HepG2 (cell line): ENCODE data around the gene CYP2J2. TPM values are rescaled to one million over a fixed set of nuclear protein-coding genes. Genes with fewer than 3 reads are reported as not detected.
"Not testable (repeated sequence)": the region's sequence is repeated elsewhere in the genome, so short reads cannot be mapped to it uniquely, and the experiment has no call there.

Source experiments
- ATAC-seq: fragments of 200-7000 bp; cut with Tn5 transposase; 3 replicates; pipeline ENCODE4 v1.9.1; 2020; ENCODE audit warnings: mild to moderate bottlenecking, moderate library complexity
- BruUV-seq: library from RNA; stranded (reverse); fragments of 400-500 nt; replicated peaks from 2 replicates; lab custom pipeline; 2021; lab: Mats Ljungman, UMichigan
- CTCF ChIA-PET: fragments of 300-600 bp; formaldehyde crosslinking; extraction: SDS; loops from one replicate; lab custom pipeline; 2021; ENCODE audit warnings: low total read pairs, inconsistent platforms, low intra/inter-chr PET ratio; lab: Yijun Ruan, JAX
- POLR2A ChIA-PET: fragments of 350-600 bp; sonication (Branson Sonifier 250); formaldehyde crosslinking; loops from one replicate; lab custom pipeline; 2020; ENCODE audit warnings: antibody characterized with exemption, inconsistent platforms; lab: Yijun Ruan, JAX
- DNase-seq: peaks from one replicate; pipeline ENCODE4 v3.0.0-alpha.2; 2015; ENCODE audit warnings: low spot score
- FAIRE-seq: peaks from 3 replicates; lab custom pipeline; 2011; peaks lifted over from hg19 to GRCh38; lab: Jason Lieb, UNC
- H2AFZ ChIP-seq: one replicate; pipeline ENCODE4 v1.6.1; 2011; ENCODE audit warnings: low read length, inconsistent platforms
- H3K27ac ChIP-seq: fragments of 300-600 bp; 3 replicates; pipeline ENCODE4 v1.8.0; 2011; ENCODE audit warnings: mixed run types, mild to moderate bottlenecking, mixed read lengths, low read length, inconsistent platforms; ENCODE audit not compliant: insufficient read depth; ENCODE audit errors: extremely low read length
- H3K27me3 ChIP-seq, 2 experiments: fragments of 200-600 bp in 1 of 2; 2 replicates in 1 of 2; 3 replicates in 1 of 2; pipeline versions ENCODE4 v1.6.0 to v1.8.0; 2011; ENCODE audit warnings: low read length in 2 of 2, mild to moderate bottlenecking in 2 of 2, moderate library complexity in 2 of 2, inconsistent platforms in 1 of 2; ENCODE audit not compliant: insufficient read depth in 2 of 2, control insufficient read depth in 1 of 2
- H3K36me3 ChIP-seq, 2 experiments: fragments of 200-600 bp in 1 of 2; replicated peaks in 1 of 2; 2 replicates in 1 of 2; 3 replicates in 1 of 2; pipeline versions ENCODE4 v1.5.1 to v1.8.0; 2011; ENCODE audit warnings: low read length in 2 of 2, inconsistent platforms in 1 of 2; ENCODE audit not compliant: insufficient read depth in 2 of 2, control insufficient read depth in 1 of 2
- H3K4me1 ChIP-seq: 2 replicates; pipeline ENCODE4 v1.5.1; 2012; ENCODE audit warnings: low read length, inconsistent platforms; ENCODE audit not compliant: insufficient read depth
- H3K4me2 ChIP-seq: 2 replicates; pipeline ENCODE4 v1.6.0; 2011; ENCODE audit warnings: low read depth, low read length, inconsistent platforms
- H3K4me3 ChIP-seq, 3 experiments: fragments of 200-600 bp in 1 of 3; sonication (generic), shearing (Covaris generic) in 1 of 3; replicated peaks in 1 of 3; 2 replicates each; pipeline ENCODE4 v1.5.1; 2011 to 2016; ENCODE audit warnings: low read length in 3 of 3, inconsistent platforms in 2 of 3, low read depth in 2 of 3, mild to moderate bottlenecking in 2 of 3, control low read depth in 1 of 3, mixed read lengths in 1 of 3; ENCODE audit not compliant: insufficient read depth in 1 of 3
- H3K79me2 ChIP-seq: one replicate; pipeline ENCODE4 v1.6.1; 2011; ENCODE audit warnings: low read length, inconsistent platforms; ENCODE audit not compliant: insufficient read depth
- H3K9ac ChIP-seq: 2 replicates; pipeline ENCODE4 v1.6.0; 2011; ENCODE audit warnings: mild to moderate bottlenecking, low read depth, low read length, inconsistent platforms; ENCODE audit not compliant: insufficient read depth
- H3K9me3 ChIP-seq: 2 replicates; pipeline ENCODE4 v1.5.1; 2012; ENCODE audit warnings: mild to moderate bottlenecking, low read length
- H4K20me1 ChIP-seq: 2 replicates; pipeline ENCODE4 v1.6.0; 2011; ENCODE audit warnings: inconsistent platforms, mild to moderate bottlenecking, low read length, moderate library complexity; ENCODE audit not compliant: insufficient read depth
- ATF7-NPFF ChIP-seq: sonication (generic); formaldehyde crosslinking; IDR thresholded peaks from 2 replicates; pipeline ENCODE4 v1.8.1; 2023; ENCODE audit warnings: mild to moderate bottlenecking, low read depth, missing genetic modification reagents, moderate library complexity
- GTF3A ChIP-seq: sonication (generic); formaldehyde crosslinking; conservative IDR thresholded peaks from 2 replicates; pipeline ENCODE4 v1.4.0; 2020; ENCODE audit warnings: mild to moderate bottlenecking, missing genetic modification reagents
- NCOA2 ChIP-seq: sonication (generic); formaldehyde crosslinking; IDR thresholded peaks from 2 replicates; pipeline ENCODE4 v1.8.0; 2022; ENCODE audit warnings: inconsistent platforms
- REPIN1 ChIP-seq: sonication (generic); formaldehyde crosslinking; IDR thresholded peaks from 2 replicates; pipeline ENCODE4 v1.8.0; 2022; ENCODE audit warnings: missing genetic modification reagents, low read depth, mild to moderate bottlenecking, borderline replicate concordance
- UBTF ChIP-seq: sonication (generic); formaldehyde crosslinking; IDR thresholded peaks from 2 replicates; pipeline ENCODE4 v1.4.0; 2020; ENCODE audit warnings: mild to moderate bottlenecking, missing genetic modification reagents
- ZBTB2 ChIP-seq: sonication (generic); formaldehyde crosslinking; IDR thresholded peaks from 2 replicates; pipeline ENCODE4 v1.8.0; 2022; ENCODE audit warnings: low read depth, missing genetic modification reagents
- ZNF589 ChIP-seq: sonication (generic); formaldehyde crosslinking; conservative IDR thresholded peaks from 2 replicates; pipeline ENCODE4 v1.8.0; 2022; ENCODE audit warnings: mild to moderate bottlenecking, moderate library complexity, missing genetic modification reagents
- ZNF607 ChIP-seq: sonication (generic); formaldehyde crosslinking; IDR thresholded peaks from 2 replicates; pipeline ENCODE4 v1.5.1; 2020; ENCODE audit warnings: missing genetic modification reagents, mild to moderate bottlenecking, borderline replicate concordance
- ZNF770 ChIP-seq: sonication (generic); formaldehyde crosslinking; IDR thresholded peaks from 2 replicates; pipeline ENCODE4 v1.5.0; 2020; ENCODE audit warnings: mild to moderate bottlenecking, missing genetic modification reagents
- ZNF784 ChIP-seq: sonication (generic); formaldehyde crosslinking; IDR thresholded peaks from 2 replicates; pipeline ENCODE4 v1.5.1; 2020; ENCODE audit warnings: missing genetic modification reagents, mild to moderate bottlenecking, borderline replicate concordance
- WGBS: methylation state at CpG from one replicate; pipeline ENCODE4 v1.1.6; 2017; ENCODE audit warnings: low lambda C conversion rate; 5-methylcytosine and 5-hydroxymethylcytosine counted together
- in situ Hi-C: cut with HindIII; loops from 2 replicates; pipeline ENCODE4 v1.10.0; 2017; ENCODE audit warnings: low pct_unique_long_range_greater_than_20kb; ENCODE audit not compliant: extremely low pct_ligation_motif_present
- intact Hi-C: fragments of 100-400 bp; cut with micrococcal nuclease; formaldehyde crosslinking; loops from one replicate; pipeline ENCODE4 v1.10.0; 2022; ENCODE audit not compliant: unreplicated experiment
- polyA plus RNA-seq, 8 experiments: library from polyadenylated mRNA; depleted of rRNA in 3 of 8; stranded (reverse) in 7 of 8; unstranded in 1 of 8; fragments of >200 nt; fragmentation: Illumina TruSeq in 4 of 8; extraction: Trizol in 4 of 8; gene quantifications; 2 replicates each; pipeline versions ENCODE4 v1.2.1 to v1.2.3, GENCODE V29; 2011 to 2016; ENCODE audit warnings: low read depth in 4 of 8, missing spikeins in 1 of 8, mixed read lengths in 1 of 8; ENCODE audit not compliant: insufficient read depth in 1 of 8
- total RNA-seq, 5 experiments: library from RNA; depleted of rRNA; stranded (reverse); fragments of >200 nt; fragmentation: Illumina TruSeq; extraction: Trizol; gene quantifications; 2 replicates each; pipeline ENCODE4 v1.2.3, GENCODE V29; 2016; ENCODE audit warnings: low read depth in 1 of 5

CYP2J2 gene
- total and polyA plus RNA-seq, 2 of the 13 experiments (the other 11 are each of a cell fraction or from before 2014, with no cell fraction given): 2.1 to 5.9 TPM

- H3K9ac ChIP-seq, H3K4me1 ChIP-seq, FAIRE-seq, ATAC-seq, H3K4me2 ChIP-seq, H2AFZ ChIP-seq, H4K20me1 ChIP-seq, H3K4me3 ChIP-seq, H3K36me3 ChIP-seq, POLR2A ChIA-PET, BruUV-seq, CTCF ChIA-PET, H3K9me3 ChIP-seq, intact Hi-C loops, H3K27ac ChIP-seq, in situ Hi-C loops, DNase-seq, H3K79me2 ChIP-seq: not testable (repeated sequence)
- H3K27me3 ChIP-seq: peaks cover 0 to 24% of the 10 kb centered on the region in 2 experiments; a peak in 2 of 5 replicates
- WGBS: 62% methylated on average over 16 of the region's 17 CpGs
Measured at GRCh38 chr1:59968746-59969145, 42.2 kb upstream of the CYP2J2 start.

- ATAC-seq (no peak), DNase-seq (no peak), FAIRE-seq (no peak)
- H3K36me3 ChIP-seq: no peaks in the 10 kb centered on the region
- H4K20me1 ChIP-seq: no peaks in the 10 kb centered on the region
- H3K9ac ChIP-seq: no peak overlapping the region
- H3K27ac ChIP-seq: no peak overlapping the region
- no peaks in the 10 kb centered on the region for H3K4me1 ChIP-seq
- no peak overlapping the region for H2AFZ ChIP-seq
- 39% methylated on average over 3 of the region's 3 CpGs for WGBS
- H3K27me3 ChIP-seq: peaks cover 0 to 18% of the 10 kb centered on the region in 2 experiments; a peak in 2 of 5 replicates
- intact Hi-C loops: no loop called here
- POLR2A ChIA-PET: no interaction called here
- H3K9me3 ChIP-seq: no peaks in the 10 kb centered on the region
- no peak overlapping the region for H3K4me2 ChIP-seq
- H3K4me3 ChIP-seq: no peak overlapping the region
- CTCF ChIA-PET: no interaction called here
- in situ Hi-C loops: no loop called here
- H3K79me2 ChIP-seq: no peaks in the 10 kb centered on the region
- BruUV-seq: no TSS peak
- TF ChIP-seq UBTF (no peak), ZNF784 (CRISPR knock-in tag) (no peak), GTF3A (CRISPR knock-in tag) (no peak), ATF7-NPFF (no peak), REPIN1 (CRISPR knock-in tag) (no peak), ZNF770 (CRISPR knock-in tag) (no peak), ZBTB2 (CRISPR knock-in tag) (no peak), ZNF607 (no peak), ZNF589 (CRISPR knock-in tag) (no peak), NCOA2 (no peak)
Measured at GRCh38 chr1:59967780-59968179, 41.2 kb upstream of the CYP2J2 start.
